Subcutaneous adipose tissue (tissue), 4 donors: Measurements from ENCODE around the gene RPS25. TPM values are rescaled to one million over a fixed set of nuclear protein-coding genes. Genes with fewer than 3 reads are reported as not detected.

ENCODE experiments used
- total RNA-seq, 4 donors: library from RNA; depleted of rRNA; stranded (reverse); fragments of >200 nt; gene quantifications; one replicate each; pipeline ENCODE4 v1.1.0, GENCODE V29; 2016
- TF ChIP-seq, protein P1 (sequence below): fragments of 450-650 bp; IDR thresholded peaks from one replicate; pipeline ENCODE4 v1.5.1; 2016; ENCODE audit warnings: low read depth, mild to moderate bottlenecking, control low read depth, antibody characterized with exemption, moderate library complexity

RPS25 gene
- total RNA-seq, 4 donors from 2014 or later: 986 to 3,365 (median 1,501) TPM

DNA sequence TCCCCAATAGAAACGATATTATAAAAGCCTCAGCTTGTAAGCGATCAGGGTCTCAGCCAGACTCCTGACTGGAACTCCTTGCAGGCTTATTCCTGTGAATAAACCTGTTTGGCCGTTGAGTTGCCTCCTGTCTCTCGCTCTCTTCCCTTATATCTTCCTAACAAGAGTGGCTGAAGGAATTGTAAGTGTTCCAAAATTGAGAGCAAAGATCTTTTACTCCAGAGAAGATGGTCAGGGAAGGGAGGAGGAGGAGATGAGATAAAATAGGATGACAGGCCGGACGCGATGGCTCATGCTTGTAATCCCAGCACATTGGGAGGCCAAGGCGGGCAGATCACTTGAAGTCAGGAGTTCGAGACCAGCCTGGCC lies 13.8 kb upstream of the RPS25 start:
- TF ChIP-seq, protein P1, sequence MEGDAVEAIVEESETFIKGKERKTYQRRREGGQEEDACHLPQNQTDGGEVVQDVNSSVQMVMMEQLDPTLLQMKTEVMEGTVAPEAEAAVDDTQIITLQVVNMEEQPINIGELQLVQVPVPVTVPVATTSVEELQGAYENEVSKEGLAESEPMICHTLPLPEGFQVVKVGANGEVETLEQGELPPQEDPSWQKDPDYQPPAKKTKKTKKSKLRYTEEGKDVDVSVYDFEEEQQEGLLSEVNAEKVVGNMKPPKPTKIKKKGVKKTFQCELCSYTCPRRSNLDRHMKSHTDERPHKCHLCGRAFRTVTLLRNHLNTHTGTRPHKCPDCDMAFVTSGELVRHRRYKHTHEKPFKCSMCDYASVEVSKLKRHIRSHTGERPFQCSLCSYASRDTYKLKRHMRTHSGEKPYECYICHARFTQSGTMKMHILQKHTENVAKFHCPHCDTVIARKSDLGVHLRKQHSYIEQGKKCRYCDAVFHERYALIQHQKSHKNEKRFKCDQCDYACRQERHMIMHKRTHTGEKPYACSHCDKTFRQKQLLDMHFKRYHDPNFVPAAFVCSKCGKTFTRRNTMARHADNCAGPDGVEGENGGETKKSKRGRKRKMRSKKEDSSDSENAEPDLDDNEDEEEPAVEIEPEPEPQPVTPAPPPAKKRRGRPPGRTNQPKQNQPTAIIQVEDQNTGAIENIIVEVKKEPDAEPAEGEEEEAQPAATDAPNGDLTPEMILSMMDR: no peak

DNA sequence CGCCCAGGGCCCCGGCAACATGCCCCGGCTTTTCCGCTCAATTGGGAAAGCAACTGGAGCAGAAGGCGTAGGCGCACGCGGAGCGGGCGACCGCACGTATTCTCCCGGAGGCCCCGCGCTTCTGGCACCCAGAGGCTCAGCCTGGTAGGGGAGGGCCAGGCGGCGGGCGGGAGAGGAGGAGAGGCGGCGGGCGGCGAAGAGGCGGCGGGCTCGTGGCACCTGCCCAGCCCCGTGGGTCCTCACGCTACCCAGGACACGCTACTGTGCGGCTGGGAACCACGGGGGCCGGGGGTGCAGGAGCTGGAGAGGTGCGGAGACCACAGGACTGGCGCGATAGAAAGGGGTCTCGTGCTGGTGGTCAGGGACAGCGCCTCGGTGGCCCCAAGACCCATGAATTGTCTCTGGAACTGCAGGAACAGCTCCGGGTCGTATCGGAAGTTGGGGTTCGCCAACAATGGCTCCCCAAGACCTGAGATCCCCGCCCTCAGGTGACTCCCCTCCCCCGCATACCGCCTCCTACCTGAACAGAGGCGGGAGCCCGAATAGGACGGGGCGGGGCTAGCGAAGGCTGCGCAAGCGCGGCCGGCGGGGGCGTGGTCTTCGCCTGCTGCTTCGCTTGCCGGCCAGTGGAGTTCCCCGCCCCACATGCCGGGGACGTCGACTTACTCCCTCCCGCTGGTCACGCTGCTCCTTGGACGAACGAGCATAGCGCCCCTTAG lies 12.3 kb upstream of the RPS25 start, which contains the start of gene SLC37A4:
TSS of gene SLC37A4 (minus strand) at position 549 of the 719 bp plus-strand sequence.
- TF ChIP-seq, protein P1: no peak

DNA sequence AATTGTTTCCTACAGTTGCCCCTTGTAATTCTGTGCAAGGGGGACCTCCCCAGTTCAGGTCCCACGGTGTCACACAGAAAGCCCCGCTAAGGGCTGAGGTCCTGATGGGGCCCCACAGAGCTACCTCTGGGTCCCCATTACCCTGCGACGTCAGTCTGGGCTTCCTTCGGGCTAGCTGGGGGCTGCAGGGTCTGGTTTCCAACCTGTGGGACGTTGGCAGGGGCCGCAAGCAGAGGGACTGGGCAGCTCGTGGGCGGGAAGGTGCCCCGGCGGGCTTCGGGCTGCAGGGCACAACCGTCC lies 11.8 kb upstream of the RPS25 start:
- TF ChIP-seq, protein P1: no peak

DNA sequence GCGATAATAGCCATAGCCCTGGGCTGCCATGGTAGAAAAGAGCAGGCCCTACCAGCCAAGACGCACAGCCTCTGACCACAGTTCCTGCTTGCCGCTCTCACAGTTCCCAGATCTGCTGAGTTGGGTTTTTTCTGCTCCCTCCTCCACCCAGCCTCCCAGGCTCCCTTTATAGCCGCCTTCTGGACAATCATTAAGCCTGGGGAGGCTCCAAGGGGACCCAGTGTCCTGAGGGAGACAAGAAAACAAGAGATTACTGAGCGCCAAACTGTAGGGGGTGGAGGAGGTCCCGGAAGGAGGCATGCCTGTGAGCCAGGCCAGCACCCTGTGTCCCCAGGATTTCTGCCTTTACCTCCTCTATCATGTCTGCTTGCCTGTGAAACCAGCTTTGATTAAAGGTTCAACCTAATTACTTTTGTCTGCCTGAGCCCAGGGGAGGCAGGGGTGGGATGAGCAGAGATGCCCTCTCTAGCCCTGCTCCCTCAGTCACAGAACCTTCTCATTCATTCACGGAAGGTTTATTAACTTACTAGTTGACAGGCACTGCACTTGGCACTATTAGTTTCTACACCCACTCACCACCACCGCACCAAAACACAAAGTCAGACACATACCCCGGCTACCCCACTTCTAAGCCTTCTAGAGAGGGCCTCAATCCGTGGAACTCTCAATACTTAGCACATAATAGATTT lies 11.3 kb upstream of the RPS25 start:
- TF ChIP-seq, protein P1: no peak

DNA sequence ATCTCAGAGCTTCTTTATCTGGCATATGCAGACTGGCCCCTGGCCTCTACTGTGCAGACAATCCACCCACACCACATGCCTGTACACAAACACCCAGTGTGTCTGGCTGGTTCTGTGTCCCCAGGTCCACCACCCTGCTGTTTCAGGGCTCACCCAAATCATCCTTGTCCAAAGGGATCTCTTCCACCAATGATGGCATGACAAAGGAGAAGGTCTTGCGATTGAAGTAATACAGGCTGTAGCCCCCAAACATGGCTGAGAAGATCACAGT lies 10.9 kb upstream of the RPS25 start:
- TF ChIP-seq, protein P1: no peak

DNA sequence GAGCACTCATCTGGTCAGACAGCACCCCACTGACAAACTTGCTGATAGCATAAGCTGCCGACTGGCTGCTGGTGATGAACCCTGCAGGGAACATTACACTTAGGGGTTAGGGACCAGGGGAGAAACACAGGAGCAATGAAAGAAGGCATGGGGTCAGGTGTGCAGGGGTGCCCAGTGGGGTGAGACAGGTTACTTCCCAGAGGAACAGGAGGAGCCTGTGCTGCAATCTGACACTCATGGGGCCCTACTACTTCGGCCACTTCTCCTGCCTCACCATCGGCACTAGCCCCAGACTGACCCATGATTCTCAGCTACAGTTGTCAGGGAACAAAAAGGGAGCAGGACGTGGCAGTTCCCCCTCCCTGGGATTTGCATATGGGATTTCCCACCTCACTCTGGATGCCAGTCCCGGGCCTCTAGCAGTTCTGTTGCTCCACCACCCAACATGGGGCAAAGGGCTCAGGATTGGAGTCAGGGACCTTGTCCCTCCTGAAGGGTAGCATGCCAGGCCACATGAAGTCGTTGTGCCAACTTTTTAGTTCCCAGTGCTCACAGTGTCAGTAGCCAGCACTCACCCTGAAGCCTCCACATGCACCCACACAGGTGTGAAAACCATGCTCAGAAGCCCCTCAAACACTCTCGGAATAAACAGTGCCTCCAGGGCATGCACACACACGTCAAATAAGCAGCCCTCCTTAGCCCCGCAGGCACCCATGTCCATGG lies 10.4 kb upstream of the RPS25 start:
- TF ChIP-seq, protein P1: no peak

DNA sequence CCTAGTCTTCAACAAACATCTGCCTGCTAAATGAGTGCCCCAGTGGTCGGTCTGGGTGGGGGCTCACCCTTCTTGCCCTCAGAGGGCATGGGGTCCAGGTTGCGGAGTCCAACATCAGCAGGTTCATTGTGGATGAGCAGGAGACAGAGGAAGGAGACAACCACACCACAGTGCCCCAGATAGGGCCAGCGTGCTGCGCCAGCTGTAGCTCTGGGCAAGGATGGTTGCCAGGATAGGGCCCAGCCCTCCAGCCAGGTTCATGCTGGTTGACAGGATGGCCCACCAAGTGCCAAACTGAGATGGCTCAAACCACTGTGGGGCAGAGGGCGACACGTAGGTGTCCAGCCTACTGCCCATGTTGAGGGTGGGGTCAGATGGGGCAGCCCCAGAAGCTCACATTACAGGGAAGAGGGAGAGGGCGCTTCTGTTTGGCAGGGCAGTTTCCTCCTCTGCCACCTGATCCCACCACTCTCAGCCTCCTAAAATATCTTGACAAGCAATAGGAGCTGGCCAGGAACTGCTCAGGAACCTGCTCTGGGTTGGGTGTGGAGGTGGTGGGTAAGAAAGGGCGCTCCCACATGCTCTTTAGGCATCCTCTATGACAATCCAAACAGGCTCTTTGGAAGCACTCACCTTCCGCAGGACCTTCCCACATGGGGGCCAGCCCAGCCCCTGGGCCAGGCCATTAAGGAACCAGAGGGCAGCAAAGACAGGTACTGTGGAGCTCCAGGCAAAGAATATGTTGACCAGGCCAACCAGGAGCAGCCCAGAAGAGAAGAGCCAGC lies 9.6 kb upstream of the RPS25 start:
- TF ChIP-seq, protein P1: no peak
